GM12878 (cell line): ENCODE measurements around the gene NUB1. TPM values are rescaled to one million over a fixed set of nuclear protein-coding genes. Genes with fewer than 3 reads are reported as not detected.

ENCODE experiments used
- ATAC-seq: fragments of 200-7000 bp; cut with Tn5 transposase; 3 replicates; pipeline ENCODE4 v1.9.1; 2020; ENCODE audit warnings: mild to moderate bottlenecking, moderate library complexity
- BruUV-seq: library from RNA; stranded (reverse); fragments of 400-500 nt; replicated peaks from 2 replicates; lab custom pipeline; 2021; lab: Mats Ljungman, UMichigan
- CTCF ChIA-PET: fragments of 300-600 bp; sonication (Branson Sonifier 250); formaldehyde crosslinking; extraction: SDS; loops from one replicate; lab custom pipeline; 2021; ENCODE audit warnings: inconsistent platforms; lab: Yijun Ruan, JAX
- POLR2A ChIA-PET: fragments of 350-600 bp; formaldehyde crosslinking; extraction: SDS; loops from one replicate; lab custom pipeline; 2021; ENCODE audit warnings: inconsistent platforms; lab: Charles Lee
- RAD21 ChIA-PET: fragments of 300-600 bp; sonication (Branson Sonifier 250); formaldehyde crosslinking; loops from one replicate; lab custom pipeline; 2023; ENCODE audit warnings: antibody characterized with exemption; ENCODE audit not compliant: unreplicated experiment; lab: Charles Lee
- SMC1A ChIA-PET: fragments of 300-600 bp; sonication (Branson Sonifier 250); formaldehyde crosslinking; loops from one replicate; lab custom pipeline; 2023; ENCODE audit not compliant: unreplicated experiment, uncharacterized antibody; lab: Charles Lee
- DNase-seq: peaks from one replicate; pipeline ENCODE4 v3.0.0-alpha.2; 2011; ENCODE audit warnings: low read depth, low spot score
- FAIRE-seq: peaks from 3 replicates; lab custom pipeline; 2011; peaks lifted over from hg19 to GRCh38; lab: Jason Lieb, UNC
- H2AFZ ChIP-seq: 2 replicates; pipeline ENCODE4 v1.6.0; 2011; ENCODE audit warnings: low read depth, low read length, control low read depth; ENCODE audit not compliant: control insufficient read depth
- H3K27ac ChIP-seq: 2 replicates; pipeline ENCODE4 v1.5.1; 2011; ENCODE audit warnings: control low read depth; ENCODE audit not compliant: control insufficient read depth, insufficient read depth
- H3K27me3 ChIP-seq, 2 experiments: replicated peaks in 1 of 2; 2 replicates each; pipeline versions ENCODE4 v1.6.0 to v1.6.1; 2011; ENCODE audit warnings: low read length in 1 of 2; ENCODE audit not compliant: control insufficient read depth in 2 of 2, insufficient read depth in 2 of 2
- H3K36me3 ChIP-seq, 2 experiments: 2 replicates each; pipeline ENCODE4 v1.5.1; 2011; ENCODE audit warnings: low read length in 1 of 2; ENCODE audit not compliant: control insufficient read depth in 2 of 2, insufficient read depth in 2 of 2
- H3K4me1 ChIP-seq: 2 replicates; pipeline ENCODE4 v1.6.1; 2011; ENCODE audit warnings: mild to moderate bottlenecking, low read length, moderate library complexity, mixed read lengths; ENCODE audit not compliant: control insufficient read depth, insufficient read depth
- H3K4me2 ChIP-seq: 2 replicates; pipeline ENCODE4 v1.6.0; 2011; ENCODE audit warnings: control low read depth; ENCODE audit not compliant: control insufficient read depth, insufficient read depth
- H3K4me3 ChIP-seq: fragments of 200-600 bp; sonication (generic); 2 replicates; pipeline ENCODE4 v1.5.1; 2016
- H3K79me2 ChIP-seq: 2 replicates; pipeline ENCODE4 v1.6.0; 2011; ENCODE audit warnings: low read length; ENCODE audit not compliant: control insufficient read depth, insufficient read depth
- H3K9ac ChIP-seq: 2 replicates; pipeline ENCODE4 v1.8.0; 2011; ENCODE audit warnings: low read length, control low read depth, mixed read lengths; ENCODE audit not compliant: control insufficient read depth, insufficient read depth
- H3K9me3 ChIP-seq: replicated peaks from 3 replicates; pipeline ENCODE4 v1.5.1; 2011; ENCODE audit warnings: mild to moderate bottlenecking, low read length; ENCODE audit not compliant: control insufficient read depth, insufficient read depth
- H4K20me1 ChIP-seq: 2 replicates; pipeline ENCODE4 v1.6.0; 2011; ENCODE audit not compliant: control insufficient read depth, insufficient read depth
- CEBPB ChIP-seq, 2 experiments: fragments of 150-350 bp in 1 of 2; IDR thresholded peaks; 2 replicates each; pipeline ENCODE4 v1.6.1; 2012 to 2014; ENCODE audit warnings: low read depth in 2 of 2, low read length in 2 of 2, borderline replicate concordance in 1 of 2, inconsistent platforms in 1 of 2
- CHD1 ChIP-seq: IDR thresholded peaks from 2 replicates; pipeline ENCODE4 v1.6.1; 2012; ENCODE audit warnings: low read depth, low read length, improper control_type of control experiment
- EZH2 ChIP-seq: IDR thresholded peaks from 2 replicates; pipeline ENCODE4 v1.6.1; 2012; ENCODE audit warnings: low read depth, mild to moderate bottlenecking, control low read depth, inconsistent platforms, low read length, borderline replicate concordance; ENCODE audit not compliant: control insufficient read depth
- MEF2A ChIP-seq: IDR thresholded peaks from 2 replicates; pipeline ENCODE4 v1.6.1; 2011; ENCODE audit warnings: low read depth, mild to moderate bottlenecking, low read length, moderate library complexity; ENCODE audit not compliant: insufficient read depth
- PML ChIP-seq: IDR thresholded peaks from 2 replicates; pipeline ENCODE4 v1.6.1; 2012; ENCODE audit warnings: low read length, inconsistent platforms
- SREBF1 ChIP-seq: IDR thresholded peaks from 2 replicates; pipeline ENCODE4 v1.6.1; 2012; ENCODE audit warnings: mild to moderate bottlenecking, low read length
- SREBF2 ChIP-seq: IDR thresholded peaks from 2 replicates; pipeline ENCODE4 v1.6.1; 2012; ENCODE audit warnings: mild to moderate bottlenecking, low read length
- SUZ12 ChIP-seq: fragments of 200-600 bp; sonication (generic); IDR thresholded peaks from one replicate; pipeline ENCODE4 v1.6.1; 2018; ENCODE audit warnings: antibody characterized with exemption, mild to moderate bottlenecking; ENCODE audit not compliant: unreplicated experiment
- WGBS: methylation state at CpG from one replicate; pipeline ENCODE4 v1.1.6; 2016; ENCODE audit warnings: low lambda C conversion rate; ENCODE audit not compliant: insufficient replicate concordance, insufficient coverage; ENCODE audit errors: missing lambda C conversion rate; 5-methylcytosine and 5-hydroxymethylcytosine counted together
- in situ Hi-C: fragments of 300-500 bp; cut with MboI; formaldehyde crosslinking; loops from 9 replicates; pipeline ENCODE4 v1.14.3; 2018; ENCODE audit warnings: mixed read lengths
- intact Hi-C: fragments of 100-400 bp; cut with micrococcal nuclease; formaldehyde crosslinking; loops from one replicate; pipeline ENCODE4 v1.14.2; 2022; ENCODE audit not compliant: unreplicated experiment
- polyA plus RNA-seq, 11 experiments: library from polyadenylated mRNA; depleted of rRNA in 4 of 11; unstranded in 6 of 11; stranded (reverse) in 5 of 11; fragments of >200 nt; fragmentation: Nextera tagmentation in 4 of 11; fragmentation: Illumina TruSeq in 1 of 11; extraction: Ambion mirVana in 4 of 11; extraction: Trizol in 1 of 11; gene quantifications; 1 replicate in 1 of 11; 2 replicates in 10 of 11; pipeline versions ENCODE4 v1.2.1 to v1.2.3, GENCODE V29; 2011 to 2016; ENCODE audit warnings: inconsistent platforms in 2 of 11, missing spikeins in 2 of 11, low read depth in 1 of 11
- total RNA-seq, 4 experiments: library from RNA; depleted of rRNA in 3 of 4; stranded (reverse); fragments of >200 nt in 3 of 4; fragmentation: Illumina TruSeq in 1 of 4; extraction: Trizol in 1 of 4; gene quantifications; 2 replicates each; pipeline versions ENCODE4 v1.2.1 to v1.2.3, GENCODE V29; 2013 to 2021
- TF ChIP-seq, protein P1 (sequence below): IDR thresholded peaks from 2 replicates; pipeline ENCODE4 v1.6.1; 2012; ENCODE audit warnings: low read depth, low read length, improper control_type of control experiment
- TF ChIP-seq, protein P2 (sequence below): IDR thresholded peaks from 2 replicates; pipeline ENCODE4 v1.6.1; 2012; ENCODE audit warnings: low read depth, low read length, improper control_type of control experiment

Gene NUB1
- total and polyA plus RNA-seq, 10 of the 15 experiments (the other 5 are each of a cell fraction or from before 2014, with no cell fraction given), result 24.1 to 102 (median 49.0) TPM

DNA sequence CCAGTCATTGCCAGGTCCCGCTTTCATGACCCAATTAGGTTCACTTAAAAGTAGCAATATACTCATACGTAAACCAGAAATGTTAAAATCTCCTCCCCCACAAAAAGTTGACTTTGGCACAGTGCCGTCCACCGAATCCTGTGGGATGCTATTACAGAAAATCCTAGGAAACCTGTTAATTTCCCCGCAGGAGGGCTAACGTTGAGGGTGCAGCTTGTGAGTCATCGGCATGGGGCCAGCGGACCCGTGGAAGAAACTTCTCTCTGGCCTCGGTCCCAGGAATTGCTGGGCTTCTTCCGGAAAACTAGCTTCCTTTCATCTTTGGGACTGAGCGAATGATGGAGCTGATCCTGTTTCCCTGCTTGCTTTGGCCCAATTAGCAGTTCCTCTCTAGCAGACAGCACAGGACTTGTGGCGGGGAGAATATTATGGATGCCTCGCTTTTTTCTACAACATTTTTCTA lies 84.9 kb downstream of the NUB1 start:
- ChIA-PET SMC1A (no interaction called here), RAD21 (no interaction called here), CTCF (no interaction called here), POLR2A (no interaction called here)
- TF ChIP-seq, protein P1, sequence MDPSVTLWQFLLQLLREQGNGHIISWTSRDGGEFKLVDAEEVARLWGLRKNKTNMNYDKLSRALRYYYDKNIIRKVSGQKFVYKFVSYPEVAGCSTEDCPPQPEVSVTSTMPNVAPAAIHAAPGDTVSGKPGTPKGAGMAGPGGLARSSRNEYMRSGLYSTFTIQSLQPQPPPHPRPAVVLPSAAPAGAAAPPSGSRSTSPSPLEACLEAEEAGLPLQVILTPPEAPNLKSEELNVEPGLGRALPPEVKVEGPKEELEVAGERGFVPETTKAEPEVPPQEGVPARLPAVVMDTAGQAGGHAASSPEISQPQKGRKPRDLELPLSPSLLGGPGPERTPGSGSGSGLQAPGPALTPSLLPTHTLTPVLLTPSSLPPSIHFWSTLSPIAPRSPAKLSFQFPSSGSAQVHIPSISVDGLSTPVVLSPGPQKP, result no peak
- TF ChIP-seq CHD1 (no peak), SREBF2 (no peak), PML (no peak), CEBPB (IDR thresholded peaks at IDR 0.05; ENCODE audit: borderline replicate concordance in 1 of 2, low read depth in 2 of 2, low read length in 2 of 2) (no peak), SREBF1 (no peak), EZH2 (no peak), SUZ12 (no peak), MEF2A (no peak)
- TF ChIP-seq, protein P2, sequence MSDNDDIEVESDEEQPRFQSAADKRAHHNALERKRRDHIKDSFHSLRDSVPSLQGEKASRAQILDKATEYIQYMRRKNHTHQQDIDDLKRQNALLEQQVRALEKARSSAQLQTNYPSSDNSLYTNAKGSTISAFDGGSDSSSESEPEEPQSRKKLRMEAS, result no peak
- intact Hi-C loops (no loop called here), in situ Hi-C loops (no loop called here)
- ATAC-seq, result no peak
- no peaks in the 10 kb centered on the region; a peak in 1 of 4 replicates for H3K27me3 ChIP-seq
- FAIRE-seq, result no peak
- no TSS peak for BruUV-seq
- H2AFZ ChIP-seq, result no peak overlapping the region
- H4K20me1 ChIP-seq, result no peaks in the 10 kb centered on the region
- peaks cover 14% of the 10 kb centered on the region for H3K4me1 ChIP-seq
- H3K27ac ChIP-seq, result no peak overlapping the region
- no peak overlapping the region for H3K9ac ChIP-seq
- no peak overlapping the region for H3K4me2 ChIP-seq
- no peaks in the 10 kb centered on the region for H3K36me3 ChIP-seq
- H3K4me3 ChIP-seq, result no peak overlapping the region
- WGBS, result 81% methylated on average over 14 of the region's 14 CpGs
- no peaks in the 10 kb centered on the region for H3K79me2 ChIP-seq
- DNase-seq, result no peak
- peaks cover 3% of the 10 kb centered on the region for H3K9me3 ChIP-seq
